AG04450 (cell line): ENCODE measurements around the gene POMC. TPM values are rescaled to one million over a fixed set of nuclear protein-coding genes. Genes with fewer than 3 reads are reported as not detected.
A peak's percentile ranks its signal among the peaks of the same experiment; 100 is the strongest.
"Not testable (repeated sequence)": the region's sequence is repeated elsewhere in the genome, so short reads cannot be mapped to it uniquely, and the experiment has no call there.

Source experiments
- CTCF ChIA-PET: fragments of 300-600, 350-600 bp; formaldehyde crosslinking; extraction: SDS; loops from one replicate; lab custom pipeline; 2022; ENCODE audit warnings: antibody characterized with exemption, inconsistent platforms; lab: Charles Lee
- POLR2A ChIA-PET: fragments of 350-600 bp; formaldehyde crosslinking; extraction: SDS; loops from one replicate; lab custom pipeline; 2021; ENCODE audit warnings: antibody characterized with exemption, inconsistent platforms; lab: Yijun Ruan, JAX
- DNase-seq: peaks from one replicate; pipeline ENCODE4 v3.0.0-alpha.2; 2011; ENCODE audit warnings: low read depth, low spot score
- H3K27ac ChIP-seq: one replicate; pipeline ENCODE4 v1.5.1; 2012; ENCODE audit warnings: low read depth, low read length, control low read depth
- H3K27me3 ChIP-seq: one replicate; pipeline ENCODE4 v1.6.0; 2012; ENCODE audit warnings: low read length; ENCODE audit not compliant: control insufficient read depth, insufficient read depth
- H3K4me3 ChIP-seq: 2 replicates; pipeline ENCODE4 v1.5.1; 2011; ENCODE audit warnings: mild to moderate bottlenecking, low read depth, low read length, control low read depth
- H3K9me3 ChIP-seq: 2 replicates; pipeline ENCODE4 v1.5.1; 2012; ENCODE audit warnings: low read length; ENCODE audit not compliant: control insufficient read depth, insufficient read depth
- polyA plus RNA-seq: library from polyadenylated mRNA; depleted of rRNA; stranded (reverse); fragments of >200 nt; gene quantifications from 2 replicates; pipeline ENCODE4 v1.2.3, GENCODE V29; 2011
- TF ChIP-seq, protein P1 (sequence below): IDR thresholded peaks from 2 replicates; pipeline ENCODE4 v1.5.1; 2011; ENCODE audit warnings: low read depth, low read length, control low read depth, inconsistent platforms

POMC gene
- polyA plus RNA-seq, 1 experiment = not detected

- peaks cover 13% of the 10 kb centered on the region; the same call in 1 of the 2 replicates for H3K9me3 ChIP-seq
- POLR2A ChIA-PET = no interaction called here
- H3K27ac ChIP-seq = no peak overlapping the region
- H3K27me3 ChIP-seq = peaks cover 61% of the 10 kb centered on the region
- DNase-seq = no peak
- TF ChIP-seq, protein P1, sequence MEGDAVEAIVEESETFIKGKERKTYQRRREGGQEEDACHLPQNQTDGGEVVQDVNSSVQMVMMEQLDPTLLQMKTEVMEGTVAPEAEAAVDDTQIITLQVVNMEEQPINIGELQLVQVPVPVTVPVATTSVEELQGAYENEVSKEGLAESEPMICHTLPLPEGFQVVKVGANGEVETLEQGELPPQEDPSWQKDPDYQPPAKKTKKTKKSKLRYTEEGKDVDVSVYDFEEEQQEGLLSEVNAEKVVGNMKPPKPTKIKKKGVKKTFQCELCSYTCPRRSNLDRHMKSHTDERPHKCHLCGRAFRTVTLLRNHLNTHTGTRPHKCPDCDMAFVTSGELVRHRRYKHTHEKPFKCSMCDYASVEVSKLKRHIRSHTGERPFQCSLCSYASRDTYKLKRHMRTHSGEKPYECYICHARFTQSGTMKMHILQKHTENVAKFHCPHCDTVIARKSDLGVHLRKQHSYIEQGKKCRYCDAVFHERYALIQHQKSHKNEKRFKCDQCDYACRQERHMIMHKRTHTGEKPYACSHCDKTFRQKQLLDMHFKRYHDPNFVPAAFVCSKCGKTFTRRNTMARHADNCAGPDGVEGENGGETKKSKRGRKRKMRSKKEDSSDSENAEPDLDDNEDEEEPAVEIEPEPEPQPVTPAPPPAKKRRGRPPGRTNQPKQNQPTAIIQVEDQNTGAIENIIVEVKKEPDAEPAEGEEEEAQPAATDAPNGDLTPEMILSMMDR = no peak
- no peak overlapping the region for H3K4me3 ChIP-seq
- CTCF ChIA-PET = interaction anchor here (3.5 kb wide), 1 partner anchor 32 kb away, joined by 15 read pairs; no protein-coding TSS in a partner anchor
These were observed 3.8 kb downstream of the POMC start for GRCh38 chr2:25164561-25164960.

DNA sequence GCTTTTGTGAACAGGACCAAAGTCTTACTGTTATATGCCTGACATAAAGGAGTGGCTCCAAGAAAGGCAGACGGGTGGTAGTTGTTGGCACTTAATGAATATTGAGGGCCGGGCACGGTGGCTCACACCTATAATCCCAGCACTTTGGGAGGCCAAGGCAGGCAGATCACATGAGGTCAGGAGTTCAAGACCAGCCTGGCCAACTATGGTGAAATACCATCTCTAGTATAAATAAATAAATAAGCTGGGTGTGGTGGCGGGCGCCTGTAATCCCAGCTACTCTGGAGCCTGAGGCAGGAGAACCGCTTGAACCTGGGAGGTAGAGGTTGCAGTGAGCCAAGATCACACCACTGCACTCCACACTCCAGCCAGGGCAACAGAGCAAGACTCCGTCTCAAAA is 6.3 kb downstream of the POMC start:
- DNase-seq, POLR2A ChIA-PET, H3K27ac ChIP-seq, H3K9me3 ChIP-seq, H3K4me3 ChIP-seq: not testable (repeated sequence)
- peaks cover 40% of the 10 kb centered on the region for H3K27me3 ChIP-seq
- CTCF ChIA-PET = interaction anchor here (1.1 kb wide), 1 partner anchor 187 kb away, joined by 4 read pairs; no protein-coding TSS in a partner anchor

DNA sequence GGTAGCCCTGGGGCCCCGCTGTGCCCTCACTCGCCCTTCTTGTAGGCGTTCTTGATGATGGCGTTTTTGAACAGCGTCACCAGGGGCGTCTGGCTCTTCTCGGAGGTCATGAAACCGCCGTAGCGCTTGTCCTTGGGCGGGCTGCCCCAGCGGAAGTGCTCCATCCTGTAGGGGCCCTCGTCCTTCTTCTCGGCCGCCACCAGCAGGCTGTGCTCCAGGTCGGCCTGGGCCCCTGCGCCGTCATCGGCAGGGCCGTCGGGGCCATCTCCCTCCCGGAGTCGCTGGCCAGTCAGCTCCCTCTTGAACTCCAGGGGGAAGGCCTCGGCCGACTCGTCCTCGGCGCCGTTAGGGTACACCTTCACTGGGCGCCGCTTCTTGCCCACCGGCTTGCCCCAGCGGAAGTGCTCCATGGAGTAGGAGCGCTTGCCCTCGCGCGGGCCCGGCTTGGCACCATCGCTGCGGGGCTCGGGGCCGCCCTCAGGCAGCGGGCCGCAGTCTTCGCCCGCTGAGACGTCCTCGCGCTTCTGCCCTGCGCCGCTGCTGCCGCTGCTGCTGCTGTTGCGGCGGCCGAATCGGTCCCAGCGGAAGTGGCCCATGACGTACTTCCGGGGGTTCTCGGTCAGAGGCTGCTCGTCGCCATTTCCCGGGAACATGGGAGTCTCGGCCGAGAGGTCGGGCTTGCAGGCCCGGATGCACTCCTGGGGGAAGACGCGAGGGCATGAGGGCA is 7.2 kb downstream of the POMC start:
- ChIA-PET POLR2A (no interaction called here), CTCF (interaction anchor here (1.6 kb wide), 1 partner anchor 186 kb away, joined by 4 read pairs; no protein-coding TSS in a partner anchor)
- H3K4me3 ChIP-seq = no peak overlapping the region
- H3K27ac ChIP-seq = no peak overlapping the region
- peaks cover 37% of the 10 kb centered on the region for H3K27me3 ChIP-seq
- TF ChIP-seq, protein P1 = no peak
- H3K9me3 ChIP-seq = peaks cover 9% of the 10 kb centered on the region; the same call in 1 of the 2 replicates
- DNase-seq = no peak

DNA sequence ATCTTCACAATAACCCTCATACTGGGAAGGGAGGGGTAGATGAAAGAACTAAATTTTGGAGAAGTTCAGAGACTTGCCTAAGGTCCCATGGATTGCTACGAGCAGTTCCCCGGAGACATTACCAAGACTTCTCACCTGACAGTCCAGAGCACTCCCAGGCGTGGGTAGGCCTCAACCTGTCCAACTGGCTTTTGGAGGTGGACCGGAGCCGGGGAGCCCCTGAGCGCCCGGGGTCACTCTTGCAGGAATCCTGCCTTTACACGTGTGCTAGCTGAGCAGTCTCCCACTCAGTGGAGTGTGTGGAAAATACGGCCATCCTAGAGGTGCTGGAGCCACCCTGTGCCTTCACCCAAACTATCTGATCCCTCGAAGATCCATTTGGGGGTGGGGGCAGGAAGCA is 8.0 kb downstream of the POMC start:
- Histone ChIP-seq H3K4me3 (no peak overlapping the region), H3K27me3 (peaks cover 29% of the 10 kb centered on the region), H3K9me3 (peaks cover 9% of the 10 kb centered on the region; the same call in 1 of the 2 replicates), H3K27ac (no peak overlapping the region)
- TF ChIP-seq, protein P1 = no peak
- ChIA-PET POLR2A (no interaction called here), CTCF (interaction anchor here (0.8 to 1.6 kb wide), 2 partner anchors 16 to 185 kb away, joined by 3 to 4 read pairs; no protein-coding TSS in a partner anchor)
- no peak for DNase-seq

DNA sequence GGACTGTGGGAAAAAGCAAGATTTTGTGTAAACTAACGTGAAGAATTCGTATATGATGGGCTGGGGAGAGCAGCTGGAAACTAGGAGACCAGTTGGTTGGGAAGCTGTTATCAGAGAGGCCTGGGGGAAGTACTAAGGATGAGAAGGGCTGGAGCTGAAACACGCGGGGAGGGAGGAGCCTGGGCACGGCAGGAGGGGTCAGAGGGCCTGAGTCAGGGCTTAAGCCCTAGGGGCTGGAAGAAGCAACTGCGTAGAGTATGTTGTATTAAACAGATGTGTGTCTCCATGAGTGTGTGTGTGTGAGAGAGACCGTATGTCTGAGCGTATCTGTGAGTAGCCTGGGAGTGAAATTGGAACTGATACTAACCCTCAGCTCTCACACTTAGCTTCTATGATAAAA is 8.4 kb downstream of the POMC start:
- POLR2A ChIA-PET = no interaction called here
- Histone ChIP-seq H3K27me3 (peaks cover 28% of the 10 kb centered on the region), H3K4me3 (no peak overlapping the region), H3K9me3 (peaks cover 9% of the 10 kb centered on the region; the same call in 1 of the 2 replicates), H3K27ac (no peak overlapping the region)
- TF ChIP-seq, protein P1 = peak; percentile 15; the same call in 1 of the 2 replicates
- no peak for DNase-seq
- CTCF ChIA-PET = interaction anchor here (0.8 to 1.6 kb wide), 2 partner anchors 16 to 184 kb away, joined by 3 to 4 read pairs; no protein-coding TSS in a partner anchor
